SKM-1 (cell line): ENCODE measurements around the gene TKTL1.

Source experiments
- DNase-seq: peaks from one replicate; lab custom pipeline; 2025; ENCODE audit not compliant: unreplicated experiment; lab: John Stamatoyannopoulos, UW

The TKTL1 gene

GRCh38 chrX:154358829-154359228 lies 63.2 kb downstream of the TKTL1 start:
- no peak for DNase-seq

GRCh38 chrX:154359362-154360154 lies 64.0 kb downstream of the TKTL1 start:
- no peak for DNase-seq

- no peak for DNase-seq
These were observed 64.6 kb downstream of the TKTL1 start for GRCh38 chrX:154360155-154360713.

GRCh38 chrX:154362085-154362742 lies 66.6 kb downstream of the TKTL1 start:
- no peak for DNase-seq

- no peak for DNase-seq
These were observed 68.3 kb downstream of the TKTL1 start for GRCh38 chrX:154363706-154364439.

GRCh38 chrX:154365052-154365600 lies 69.5 kb downstream of the TKTL1 start:
- DNase-seq: no peak

GRCh38 chrX:154365997-154366665 lies 70.5 kb downstream of the TKTL1 start:
- DNase-seq: no peak

- DNase-seq: no peak
These were observed 71.1 kb downstream of the TKTL1 start for GRCh38 chrX:154366666-154367055.

- DNase-seq: no peak
These were observed 72.1 kb downstream of the TKTL1 start for GRCh38 chrX:154367474-154368308.

- peak; percentile 86 for DNase-seq
These were observed 73.2 kb downstream of the TKTL1 start for GRCh38 chrX:154368630-154369448.

- no peak for DNase-seq
These were observed 74.1 kb downstream of the TKTL1 start for GRCh38 chrX:154369449-154370299.

GRCh38 chrX:154370300-154371016 lies 74.9 kb downstream of the TKTL1 start:
- DNase-seq: no peak

- peak; percentile 63 for DNase-seq
These were observed 75.6 kb downstream of the TKTL1 start for GRCh38 chrX:154371017-154371788.

- DNase-seq: no peak
These were observed 76.2 kb downstream of the TKTL1 start for GRCh38 chrX:154371789-154372300.

- DNase-seq: no peak
These were observed 77.0 kb downstream of the TKTL1 start for GRCh38 chrX:154372612-154373022.
